BJ (cell line): ENCODE results near the gene PCAT6. TPM values are rescaled to one million over a fixed set of nuclear protein-coding genes. Genes with fewer than 3 reads are reported as not detected.

Source experiments
- CTCF ChIA-PET: fragments of 350-600 bp; formaldehyde crosslinking; extraction: SDS; loops from one replicate; lab custom pipeline; 2021; ENCODE audit warnings: antibody characterized with exemption, inconsistent platforms; lab: Yijun Ruan, JAX
- POLR2A ChIA-PET: fragments of 300-600 bp; sonication (Branson Sonifier 250); formaldehyde crosslinking; extraction: SDS; loops from one replicate; lab custom pipeline; 2021; ENCODE audit warnings: antibody characterized with exemption; lab: Charles Lee
- DNase-seq: peaks from one replicate; pipeline ENCODE4 v3.0.0-alpha.2; 2011; ENCODE audit warnings: low read depth
- H3K27me3 ChIP-seq: 2 replicates; pipeline ENCODE4 v1.6.0; 2011; ENCODE audit warnings: low read length; ENCODE audit not compliant: control insufficient read depth, insufficient read depth
- H3K36me3 ChIP-seq: 2 replicates; pipeline ENCODE4 v1.5.1; 2011; ENCODE audit warnings: low read length; ENCODE audit not compliant: control insufficient read depth, insufficient read depth
- H3K4me3 ChIP-seq: 2 replicates; pipeline ENCODE4 v1.5.1; 2011; ENCODE audit warnings: low read depth, mild to moderate bottlenecking, control low read depth, low read length
- polyA plus RNA-seq: library from polyadenylated mRNA; depleted of rRNA; stranded (reverse); fragments of >200 nt; gene quantifications from 2 replicates; pipeline ENCODE4 v1.2.3, GENCODE V29; 2011
- TF ChIP-seq, protein P1 (sequence below): IDR thresholded peaks from 2 replicates; pipeline ENCODE4 v1.5.1; 2011; ENCODE audit warnings: low read depth, mild to moderate bottlenecking, control low read depth, inconsistent platforms, low read length, moderate library complexity; ENCODE audit not compliant: insufficient read depth

The PCAT6 gene
- polyA plus RNA-seq, 1 experiment, result 3.3 TPM

DNA sequence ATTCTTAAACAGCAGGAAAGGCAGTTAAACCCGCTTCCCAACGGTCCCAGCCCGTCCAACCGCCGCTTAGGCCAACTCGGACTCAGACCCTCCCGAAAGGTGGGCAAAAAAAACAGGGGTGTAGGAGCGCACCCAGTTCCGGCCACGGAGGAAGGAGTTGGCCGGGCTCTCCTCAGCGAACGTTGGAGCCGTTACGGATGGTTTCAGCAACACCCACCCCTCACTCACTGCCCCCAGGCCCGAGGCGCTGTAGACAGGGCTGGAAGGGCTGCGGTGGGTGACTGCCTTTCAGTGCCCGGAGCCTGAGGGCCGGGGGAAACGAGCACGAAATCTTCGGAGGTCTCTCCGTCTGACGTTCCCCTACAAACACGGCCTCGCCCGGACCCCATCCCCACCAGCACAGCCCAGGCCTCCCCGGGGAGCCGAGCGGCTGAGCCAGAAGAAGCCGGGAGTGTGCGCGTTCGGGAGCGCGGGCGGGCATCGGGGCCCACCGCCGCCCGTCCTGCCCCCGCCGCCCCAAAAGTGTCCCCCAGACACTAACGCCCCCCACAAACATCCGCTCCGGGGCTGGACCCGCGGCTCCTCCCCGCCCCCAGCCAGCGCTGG, 3.8 kb upstream of the PCAT6 start:
- no peaks in the 10 kb centered on the region for H3K27me3 ChIP-seq
- ChIA-PET CTCF (no interaction called here), POLR2A (no interaction called here)
- H3K36me3 ChIP-seq, result no peaks in the 10 kb centered on the region
- TF ChIP-seq, protein P1, sequence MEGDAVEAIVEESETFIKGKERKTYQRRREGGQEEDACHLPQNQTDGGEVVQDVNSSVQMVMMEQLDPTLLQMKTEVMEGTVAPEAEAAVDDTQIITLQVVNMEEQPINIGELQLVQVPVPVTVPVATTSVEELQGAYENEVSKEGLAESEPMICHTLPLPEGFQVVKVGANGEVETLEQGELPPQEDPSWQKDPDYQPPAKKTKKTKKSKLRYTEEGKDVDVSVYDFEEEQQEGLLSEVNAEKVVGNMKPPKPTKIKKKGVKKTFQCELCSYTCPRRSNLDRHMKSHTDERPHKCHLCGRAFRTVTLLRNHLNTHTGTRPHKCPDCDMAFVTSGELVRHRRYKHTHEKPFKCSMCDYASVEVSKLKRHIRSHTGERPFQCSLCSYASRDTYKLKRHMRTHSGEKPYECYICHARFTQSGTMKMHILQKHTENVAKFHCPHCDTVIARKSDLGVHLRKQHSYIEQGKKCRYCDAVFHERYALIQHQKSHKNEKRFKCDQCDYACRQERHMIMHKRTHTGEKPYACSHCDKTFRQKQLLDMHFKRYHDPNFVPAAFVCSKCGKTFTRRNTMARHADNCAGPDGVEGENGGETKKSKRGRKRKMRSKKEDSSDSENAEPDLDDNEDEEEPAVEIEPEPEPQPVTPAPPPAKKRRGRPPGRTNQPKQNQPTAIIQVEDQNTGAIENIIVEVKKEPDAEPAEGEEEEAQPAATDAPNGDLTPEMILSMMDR, result no peak
- DNase-seq, result no peak
- H3K4me3 ChIP-seq, result peak overlapping the region; percentile 99

DNA sequence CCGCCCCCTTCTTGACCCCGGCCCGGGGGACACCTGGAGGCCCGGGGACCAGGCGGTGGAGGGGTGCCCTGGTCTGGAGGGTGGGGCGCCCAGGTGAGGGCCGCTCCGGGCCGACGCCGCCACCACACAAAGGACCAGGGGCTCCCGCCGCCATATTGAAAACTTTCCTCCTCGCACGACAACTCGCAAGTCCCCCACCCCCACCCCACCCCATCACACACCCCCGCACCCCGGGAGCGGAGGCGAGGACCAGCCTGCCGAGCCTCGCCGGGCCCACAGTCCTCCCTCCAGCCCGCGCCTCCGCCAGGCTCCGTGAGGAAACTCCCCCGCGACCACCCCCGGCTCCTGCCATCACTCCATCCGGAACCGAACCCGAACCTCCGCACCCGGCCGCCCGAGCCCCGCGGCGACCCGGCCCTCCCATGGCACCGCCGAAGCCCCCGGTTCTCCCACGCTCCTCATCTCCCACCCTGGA, 3.3 kb upstream of the PCAT6 start:
- no peak for DNase-seq
- H3K4me3 ChIP-seq, result peak overlapping the region; percentile 99
- no peaks in the 10 kb centered on the region for H3K36me3 ChIP-seq
- TF ChIP-seq, protein P1, result no peak
- CTCF ChIA-PET, result no interaction called here
- no peaks in the 10 kb centered on the region for H3K27me3 ChIP-seq
- POLR2A ChIA-PET, result interaction anchor here (0.7 kb wide), 3 partner anchors 20 to 200 kb away, joined by 3 to 4 read pairs (median 3); no protein-coding TSS in a partner anchor

DNA sequence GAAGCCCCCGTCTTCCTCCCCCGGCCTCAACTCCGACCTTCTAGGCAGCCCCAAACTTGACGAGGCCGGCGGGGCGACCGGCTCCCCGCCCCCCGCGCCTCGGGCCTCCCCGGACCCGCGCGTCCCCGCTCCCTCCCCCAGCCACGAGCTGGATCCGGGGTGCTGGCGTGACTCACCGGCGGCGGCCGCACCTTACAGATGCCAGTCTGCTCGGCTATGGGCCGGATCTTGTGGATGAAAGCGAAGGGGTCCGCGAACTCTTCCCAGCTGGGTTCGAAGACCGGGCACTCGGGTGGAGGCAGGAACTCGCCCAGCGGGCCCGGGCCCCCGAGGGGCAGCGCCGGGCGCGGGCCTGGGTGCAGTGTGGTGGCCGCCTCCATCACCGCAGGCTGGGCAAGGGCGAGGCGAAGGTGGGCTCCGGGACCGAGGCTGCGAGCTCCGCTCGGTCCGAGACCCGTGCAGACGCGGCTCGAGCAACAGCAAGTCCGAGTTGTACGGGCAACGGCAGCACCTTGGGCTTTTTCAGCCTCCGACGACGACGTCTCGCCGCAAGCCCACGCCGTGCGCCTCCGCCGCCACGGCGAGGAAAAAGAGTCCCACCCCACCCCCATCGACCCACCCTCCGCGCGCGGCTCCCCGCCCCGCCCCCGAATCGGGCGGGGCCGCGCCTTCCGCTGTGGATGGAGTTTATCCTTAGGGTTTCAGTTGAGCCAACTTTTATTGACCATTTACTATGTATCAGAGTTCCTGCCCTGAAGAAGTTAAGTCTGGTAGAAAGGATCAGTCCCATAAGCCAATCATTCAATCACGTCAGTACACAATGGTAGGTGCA, 2.6 kb upstream of the PCAT6 start, which contains the start of gene KDM5B:
TSS of gene KDM5B (minus strand) at position 496 of the 832 bp plus-strand sequence. CDS start at position 380, 116 bp downstream.
- DNase-seq, result no peak
- Histone ChIP-seq H3K4me3 (peak within 1 kb of the TSS; percentile 99), H3K36me3 (no peaks in the 10 kb centered on the region), H3K27me3 (no peaks in the 10 kb centered on the region)
- ChIA-PET POLR2A (interaction anchor here (0.7 kb wide), 3 partner anchors 20 to 200 kb away, joined by 3 to 4 read pairs (median 3); no protein-coding TSS in a partner anchor), CTCF (interaction anchor here (0.6 kb wide), 1 partner anchor 51 kb away, joined by 3 read pairs; no protein-coding TSS in a partner anchor)
- TF ChIP-seq, protein P1, result no peak

DNA sequence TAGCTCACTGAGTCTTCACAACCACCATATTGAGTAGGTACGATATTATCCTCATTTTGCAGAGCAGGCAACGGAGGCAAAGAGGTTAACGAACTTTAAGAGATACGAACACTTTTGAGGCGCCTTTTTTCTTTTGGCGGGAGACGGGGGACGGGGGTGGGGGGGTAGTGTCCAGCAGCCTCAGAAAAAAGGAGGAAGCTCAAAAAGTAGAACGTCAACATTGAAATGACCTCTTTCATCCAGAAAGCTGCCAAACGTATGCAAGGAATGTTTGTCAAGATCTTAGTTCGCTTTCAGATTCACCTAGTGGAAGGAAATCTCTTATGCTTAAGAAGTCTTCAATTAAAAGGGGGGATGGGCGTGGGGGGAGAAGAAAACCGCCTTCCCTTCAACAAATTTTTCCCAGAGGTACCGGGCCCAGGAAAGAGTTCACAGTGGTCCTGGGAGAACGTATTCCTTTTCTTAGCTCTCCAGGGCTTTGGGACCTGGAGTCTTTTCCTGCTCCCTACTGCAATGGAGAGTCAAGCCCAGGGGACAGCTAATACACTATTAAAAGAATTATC, 1.1 kb upstream of the PCAT6 start:
- DNase-seq, result no peak
- H3K36me3 ChIP-seq, result no peaks in the 10 kb centered on the region
- TF ChIP-seq, protein P1, result no peak
- ChIA-PET CTCF (interaction anchor here (0.6 to 1.2 kb wide), 4 partner anchors 9 to 670 kb away, joined by 3 to 7 read pairs (median 3); no protein-coding TSS in a partner anchor), POLR2A (interaction anchor here (0.6 to 0.8 kb wide), 2 partner anchors 100 to 197 kb away, joined by 3 to 8 read pairs; partner anchors contain the start of gene SYT2)
- H3K27me3 ChIP-seq, result no peaks in the 10 kb centered on the region
- H3K4me3 ChIP-seq, result no peak overlapping the region
